WTC11 (cell line): ENCODE data around the gene ACBD6.

Source experiments
- TP53 ChIP-seq: sonication (generic); formaldehyde crosslinking; IDR thresholded peaks from 2 replicates; pipeline ENCODE4 v1.8.1; 2023; ENCODE audit warnings: mild to moderate bottlenecking, missing genetic modification reagents
- TF ChIP-seq, protein P1 (sequence below): fragments of 200-600 bp; IDR thresholded peaks from 2 replicates; pipeline ENCODE4 v1.8.0; 2022; ENCODE audit warnings: antibody characterized with exemption

DNA sequence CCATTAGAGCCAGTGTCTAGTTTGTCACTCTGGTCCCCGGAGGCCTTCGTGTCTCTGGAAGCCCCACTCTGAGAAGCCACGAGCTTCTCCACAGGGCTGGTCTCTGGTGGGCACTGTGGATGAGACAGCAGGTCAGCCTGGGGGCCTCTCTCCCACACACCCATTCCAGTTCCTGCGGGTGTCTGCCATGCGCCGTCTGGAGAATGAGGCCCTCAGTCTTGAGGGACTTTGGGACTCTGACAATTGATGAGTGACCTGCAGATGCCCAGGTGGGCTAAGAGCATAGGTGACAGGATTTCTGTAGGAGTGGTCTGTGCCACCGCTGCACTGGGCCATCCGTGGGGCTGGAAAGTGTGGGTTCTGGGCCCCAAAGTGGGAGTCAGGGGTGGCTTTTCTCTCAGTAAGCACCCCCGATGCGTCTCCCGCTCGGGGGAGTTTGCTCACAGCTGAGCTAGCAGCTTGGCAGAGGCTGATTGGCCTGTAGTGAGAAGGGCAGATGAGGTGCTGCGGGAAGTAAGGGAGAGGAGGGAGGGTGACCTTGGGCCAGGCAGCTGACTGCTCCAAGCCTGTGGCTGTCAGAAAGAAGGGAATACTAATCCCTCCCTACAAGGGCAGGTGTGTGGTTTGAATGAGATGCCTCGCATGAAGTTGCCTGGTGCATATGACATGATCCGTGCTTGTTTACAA, 245.9 kb downstream of the ACBD6 start:
- TF ChIP-seq, protein P1, sequence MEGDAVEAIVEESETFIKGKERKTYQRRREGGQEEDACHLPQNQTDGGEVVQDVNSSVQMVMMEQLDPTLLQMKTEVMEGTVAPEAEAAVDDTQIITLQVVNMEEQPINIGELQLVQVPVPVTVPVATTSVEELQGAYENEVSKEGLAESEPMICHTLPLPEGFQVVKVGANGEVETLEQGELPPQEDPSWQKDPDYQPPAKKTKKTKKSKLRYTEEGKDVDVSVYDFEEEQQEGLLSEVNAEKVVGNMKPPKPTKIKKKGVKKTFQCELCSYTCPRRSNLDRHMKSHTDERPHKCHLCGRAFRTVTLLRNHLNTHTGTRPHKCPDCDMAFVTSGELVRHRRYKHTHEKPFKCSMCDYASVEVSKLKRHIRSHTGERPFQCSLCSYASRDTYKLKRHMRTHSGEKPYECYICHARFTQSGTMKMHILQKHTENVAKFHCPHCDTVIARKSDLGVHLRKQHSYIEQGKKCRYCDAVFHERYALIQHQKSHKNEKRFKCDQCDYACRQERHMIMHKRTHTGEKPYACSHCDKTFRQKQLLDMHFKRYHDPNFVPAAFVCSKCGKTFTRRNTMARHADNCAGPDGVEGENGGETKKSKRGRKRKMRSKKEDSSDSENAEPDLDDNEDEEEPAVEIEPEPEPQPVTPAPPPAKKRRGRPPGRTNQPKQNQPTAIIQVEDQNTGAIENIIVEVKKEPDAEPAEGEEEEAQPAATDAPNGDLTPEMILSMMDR, result no peak
- TF ChIP-seq TP53, result no peak
